NCI-H226 (cell line): ENCODE data around the gene BIRC5.
"Not testable (repeated sequence)": the region's sequence is repeated elsewhere in the genome, so short reads cannot be mapped to it uniquely, and the experiment has no call there.

Experiments used
- DNase-seq: peaks from one replicate; pipeline ENCODE4 v3.0.0-alpha.2; 2015

The BIRC5 gene

DNA sequence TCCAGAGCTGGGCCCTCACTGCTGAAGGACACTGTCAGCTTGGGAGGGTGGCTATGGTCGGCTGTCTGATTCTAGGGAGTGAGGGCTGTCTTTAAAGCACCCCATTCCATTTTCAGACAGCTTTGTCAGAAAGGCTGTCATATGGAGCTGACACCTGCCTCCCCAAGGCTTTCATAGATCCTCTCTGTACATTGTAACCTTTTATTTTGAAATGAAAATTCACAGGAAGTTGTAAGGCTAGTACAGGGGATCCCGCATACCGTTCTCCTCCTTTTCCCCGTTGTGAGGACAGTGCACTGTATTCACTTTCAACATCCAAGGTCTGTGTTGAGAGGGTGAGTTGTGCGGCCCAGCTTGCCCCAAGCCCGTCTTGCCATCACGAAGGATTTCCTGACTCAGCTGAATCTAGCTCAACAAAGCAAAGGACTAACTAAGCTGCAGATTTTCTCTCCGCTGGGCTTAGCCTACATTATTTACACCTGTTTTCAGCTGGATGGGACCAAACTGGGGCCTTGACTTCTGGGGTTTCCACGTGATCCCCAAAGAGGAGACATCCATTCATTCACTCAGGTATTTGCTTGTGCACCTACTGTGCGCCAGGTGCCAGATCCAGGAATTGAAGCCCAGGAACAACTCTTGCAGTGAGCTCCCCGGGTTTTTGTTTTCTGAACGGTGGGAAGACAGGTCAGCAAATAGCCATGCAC is 12.2 kb downstream of the BIRC5 start:
- DNase-seq, result no peak

DNA sequence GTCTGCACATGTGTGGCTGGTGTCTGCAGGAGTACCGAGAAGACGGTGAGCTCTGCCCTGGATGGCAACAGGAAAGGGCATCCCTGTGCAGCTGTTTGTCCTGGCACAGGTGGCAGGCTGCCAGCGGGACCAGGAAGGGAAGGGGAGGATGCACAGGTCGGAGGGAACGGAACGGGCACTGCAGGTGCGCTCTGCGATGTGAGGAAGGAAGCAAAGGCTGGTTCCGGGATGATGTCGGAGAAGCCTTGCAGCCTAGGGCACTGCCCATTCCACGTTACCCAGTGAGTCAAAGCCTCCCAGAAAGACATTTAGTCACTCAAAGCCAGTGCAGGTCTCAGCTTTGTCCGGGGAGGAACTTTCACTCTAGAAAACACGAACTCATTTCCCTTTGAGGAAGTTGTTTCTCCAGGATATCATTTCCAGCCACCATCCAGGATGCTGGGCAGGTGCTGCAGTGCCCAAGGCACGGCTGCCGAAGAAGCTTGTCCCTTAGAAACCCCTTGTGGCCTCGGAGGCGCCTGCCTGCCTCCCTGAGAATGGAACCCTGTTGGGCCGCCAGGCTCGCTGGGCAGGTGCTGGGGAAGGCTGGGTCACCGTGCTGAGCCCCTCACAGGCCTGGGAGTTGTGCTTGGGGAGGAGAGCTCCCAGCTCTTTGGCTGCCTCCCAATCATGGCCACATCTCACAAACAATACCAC is 12.9 kb downstream of the BIRC5 start:
- DNase-seq, result no peak

- no peak for DNase-seq
Observed at GRCh38 chr17:78227455-78227916, 13.4 kb downstream of the BIRC5 start.

GRCh38 chr17:78228176-78228575 is 14.1 kb downstream of the BIRC5 start:
- no peak for DNase-seq

GRCh38 chr17:78230252-78230962 is 16.4 kb downstream of the BIRC5 start:
- DNase-seq, result no peak

GRCh38 chr17:78230996-78231935 is 17.2 kb downstream of the BIRC5 start, which contains the start of gene TMEM235:
Gene TMEM235 (plus strand): TSS chr17:78231631. CDS start chr17:78232024, 393 bp downstream.
- no peak for DNase-seq

GRCh38 chr17:78231991-78232858 is 18.2 kb downstream of the BIRC5 start:
- DNase-seq, result no peak

DNA sequence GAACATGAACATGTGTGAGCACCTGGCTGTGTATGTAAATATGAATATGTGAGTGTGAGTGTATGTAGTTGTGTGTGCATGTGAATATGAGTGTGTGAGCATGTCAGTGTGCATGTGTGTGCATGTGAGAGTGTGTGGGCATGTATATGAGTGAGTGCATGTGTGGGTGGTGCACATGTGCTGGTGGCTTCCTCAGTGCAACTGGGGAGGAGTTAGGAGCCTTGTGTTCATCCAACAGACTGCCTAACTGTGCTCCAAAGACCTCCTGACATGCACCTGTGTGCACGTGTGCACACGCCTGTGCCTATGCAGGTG is 18.8 kb downstream of the BIRC5 start:
- DNase-seq, result no peak

DNA sequence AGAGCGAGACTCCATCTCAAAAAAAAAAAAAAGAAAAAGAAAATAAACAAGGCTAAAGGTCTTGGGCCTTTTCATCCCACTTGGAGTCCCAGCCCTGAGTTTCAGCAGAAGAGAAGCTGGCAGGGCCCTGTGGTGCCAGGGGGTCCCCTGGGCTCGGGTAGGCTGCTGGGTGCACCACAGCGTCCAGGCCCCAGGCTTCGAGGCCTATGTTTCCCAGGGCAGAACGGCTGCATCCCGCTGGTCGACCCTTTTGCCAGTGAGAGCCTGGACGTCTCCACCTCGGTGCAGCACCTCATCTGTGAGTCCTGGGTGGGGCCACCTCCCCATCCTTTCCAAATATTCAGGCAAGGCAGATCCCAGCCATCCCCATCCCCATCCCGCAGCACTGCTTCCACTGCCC is 19.6 kb downstream of the BIRC5 start:
- no peak for DNase-seq

- DNase-seq, result no peak
Observed at GRCh38 chr17:78234261-78234865, 20.3 kb downstream of the BIRC5 start.

DNA sequence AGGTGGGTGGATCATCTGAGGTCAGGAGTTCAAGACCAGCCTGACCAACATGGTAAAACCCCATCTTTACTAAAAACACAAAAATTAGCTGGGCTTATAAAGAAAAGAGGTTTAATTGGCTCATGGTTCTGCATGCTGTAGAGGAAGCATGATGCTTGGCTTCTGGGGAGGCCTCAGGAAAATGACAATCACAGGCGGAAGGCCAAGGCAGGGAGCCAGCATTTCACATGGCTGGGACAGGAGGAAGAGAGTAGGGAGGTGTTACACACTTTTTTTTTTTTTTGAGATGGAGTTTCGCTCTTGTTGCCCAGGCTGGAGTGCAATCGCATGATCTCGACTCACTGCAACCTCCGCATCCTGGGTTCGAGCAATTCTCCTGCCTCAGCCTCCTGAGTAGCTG is 21.0 kb downstream of the BIRC5 start:
- not testable (repeated sequence) for DNase-seq

- DNase-seq, result no peak
Observed at GRCh38 chr17:78235885-78236284, 21.8 kb downstream of the BIRC5 start.

DNA sequence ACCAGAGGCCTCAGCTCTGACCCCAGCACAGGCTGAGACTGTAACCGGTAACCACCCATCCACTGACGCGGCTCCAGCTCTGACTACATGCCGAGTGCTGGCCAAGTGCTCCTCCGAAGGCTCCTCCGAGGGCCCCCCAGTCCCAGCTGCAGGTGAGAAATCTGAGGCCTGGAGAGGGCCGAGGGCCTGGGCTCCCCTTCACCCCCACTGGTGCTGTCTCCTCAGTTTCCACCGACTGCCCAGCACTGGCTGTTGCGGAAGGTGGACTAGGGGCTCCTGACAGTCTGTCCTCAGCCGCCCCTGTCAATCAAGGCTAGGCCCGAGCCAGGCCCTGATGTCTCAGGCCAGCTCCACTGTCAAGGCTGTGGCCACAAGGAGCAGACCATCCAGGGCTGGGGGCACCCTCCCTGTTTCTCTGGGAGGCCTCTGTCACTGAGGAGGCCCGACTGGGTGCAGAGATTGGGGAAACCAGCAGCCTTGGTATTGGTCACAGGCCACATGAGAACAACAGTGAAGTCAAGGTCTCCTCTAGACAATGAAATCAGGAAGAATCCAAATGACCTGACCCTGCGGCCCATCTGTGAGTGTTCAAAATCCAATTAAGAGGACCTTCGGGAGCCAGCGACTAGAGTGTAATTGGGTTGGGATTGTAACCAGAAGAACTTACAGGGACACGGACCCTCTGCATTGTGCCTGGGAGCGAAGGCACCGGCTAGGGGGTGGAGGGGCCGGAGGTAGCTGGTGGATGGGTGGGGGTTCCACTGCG is 22.5 kb downstream of the BIRC5 start:
- DNase-seq, result no peak

GRCh38 chr17:78237401-78238012 is 23.5 kb downstream of the BIRC5 start:
- DNase-seq, result no peak

GRCh38 chr17:78238823-78239488 is 24.9 kb downstream of the BIRC5 start:
- no peak for DNase-seq

GRCh38 chr17:78239489-78239931 is 25.5 kb downstream of the BIRC5 start:
- DNase-seq, result no peak

DNA sequence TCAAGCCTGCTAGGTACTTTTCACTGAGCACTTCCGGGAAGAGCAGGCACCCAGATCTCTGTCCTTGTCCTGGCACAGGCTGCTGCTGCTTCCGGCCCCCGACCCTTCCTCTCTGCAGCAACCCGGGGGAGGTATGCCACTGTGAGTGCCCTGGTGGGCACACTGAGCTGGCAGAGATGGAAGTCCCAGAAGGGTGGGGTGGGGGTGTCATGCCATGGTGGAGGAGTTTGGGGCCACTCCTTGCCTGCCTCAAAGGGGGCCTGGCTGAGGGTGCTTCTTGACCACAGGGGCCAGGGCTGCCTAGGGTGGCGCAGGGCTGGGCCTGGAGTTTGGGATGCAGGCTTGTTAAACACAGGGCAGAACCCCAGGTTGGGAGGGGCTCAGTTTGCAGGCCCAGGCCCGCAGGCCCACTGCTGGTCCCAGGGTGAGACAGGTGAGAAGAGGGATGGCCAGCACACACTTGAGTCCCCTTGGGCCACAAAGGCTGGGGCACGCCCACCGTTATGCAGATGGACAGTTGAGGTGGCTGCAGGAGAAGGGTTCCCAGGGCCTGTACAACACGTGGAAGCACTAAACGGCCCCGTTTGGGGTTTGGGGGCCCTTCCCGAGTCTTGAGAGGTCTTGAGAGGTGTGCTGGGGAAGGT is 26.1 kb downstream of the BIRC5 start:
- DNase-seq, result no peak

GRCh38 chr17:78240839-78241238 is 26.8 kb downstream of the BIRC5 start:
- no peak for DNase-seq
